Smooth muscle cell (in vitro differentiated cells): ENCODE data around the gene ZIC2. TPM values are rescaled to one million over a fixed set of nuclear protein-coding genes. Genes with fewer than 3 reads are reported as not detected.

Experiments
- DNase-seq: peaks from one replicate; lab custom pipeline; 2025; ENCODE audit not compliant: unreplicated experiment; lab: John Stamatoyannopoulos, UW
- H2AFZ ChIP-seq: fragments of 200-600 bp; sonication (generic); 2 replicates; pipeline ENCODE4 v1.6.0; 2016; ENCODE audit warnings: antibody characterized with exemption, low read depth, mild to moderate bottlenecking
- H3F3A ChIP-seq: fragments of 200-600 bp; sonication (generic); 2 replicates; pipeline ENCODE4 v1.6.0; 2017; ENCODE audit warnings: antibody characterized with exemption, low read depth
- H3K27ac ChIP-seq: fragments of 200-600 bp; sonication (generic); 2 replicates; pipeline ENCODE4 v1.5.1; 2016; ENCODE audit warnings: low read depth, mild to moderate bottlenecking
- H3K27me3 ChIP-seq: fragments of 200-600 bp; sonication (generic); 2 replicates; pipeline ENCODE4 v1.6.1; 2016; ENCODE audit warnings: low read depth, mild to moderate bottlenecking
- H3K36me3 ChIP-seq: fragments of 200-600 bp; sonication (generic); 2 replicates; pipeline ENCODE4 v1.5.1; 2016; ENCODE audit warnings: low read depth
- H3K4me1 ChIP-seq: fragments of 200-600 bp; sonication (generic); 2 replicates; pipeline ENCODE4 v1.5.1; 2016; ENCODE audit warnings: low read depth
- H3K4me2 ChIP-seq: fragments of 200-600 bp; sonication (generic); 2 replicates; pipeline ENCODE4 v1.6.0; 2016; ENCODE audit warnings: mild to moderate bottlenecking
- H3K4me3 ChIP-seq: fragments of 200-600 bp; sonication (generic); 2 replicates; pipeline ENCODE4 v1.5.1; 2016; ENCODE audit warnings: mild to moderate bottlenecking
- H3K79me2 ChIP-seq: fragments of 200-600 bp; sonication (generic); 2 replicates; pipeline ENCODE4 v1.6.0; 2016; ENCODE audit warnings: low read depth, mild to moderate bottlenecking
- H3K9ac ChIP-seq: fragments of 200-600 bp; sonication (generic); 2 replicates; pipeline ENCODE4 v1.6.0; 2016; ENCODE audit warnings: low read depth
- H3K9me3 ChIP-seq: fragments of 200-600 bp; sonication (generic); replicated peaks from 2 replicates; pipeline ENCODE4 v1.5.1; 2016; ENCODE audit warnings: low read depth
- H4K20me1 ChIP-seq: fragments of 200-600 bp; sonication (generic); 2 replicates; pipeline ENCODE4 v1.6.0; 2016; ENCODE audit warnings: low read depth
- CTCF ChIP-seq: fragments of 200-600 bp; sonication (generic); IDR thresholded peaks from 2 replicates; pipeline ENCODE4 v1.5.1; 2017; ENCODE audit warnings: borderline replicate concordance, mild to moderate bottlenecking, antibody characterized with exemption; ENCODE audit not compliant: insufficient read depth, poor library complexity, severe bottlenecking
- WGBS: methylation state at CpG from one replicate; pipeline ENCODE4 v1.1.7; 2016; ENCODE audit warnings: low lambda C conversion rate; 5-methylcytosine and 5-hydroxymethylcytosine counted together
- polyA plus RNA-seq: library from polyadenylated mRNA; unstranded; fragments of >200 nt; fragmentation: Nextera tagmentation; extraction: Ambion mirVana; gene quantifications from 2 replicates; pipeline ENCODE4 v1.2.1, GENCODE V29; 2016
- total RNA-seq: library from RNA; depleted of rRNA; stranded (reverse); fragments of >200 nt; gene quantifications from 2 replicates; pipeline ENCODE4 v1.2.3, GENCODE V29; 2014

ZIC2 gene
- total and polyA plus RNA-seq, 2 experiments from 2014 or later: not detected

- no peaks in the 10 kb centered on the region for H3K9me3 ChIP-seq
- H3K9ac ChIP-seq: no peak overlapping the region
- H3K79me2 ChIP-seq: no peaks in the 10 kb centered on the region
- no peak overlapping the region for H3K4me3 ChIP-seq
- TF ChIP-seq CTCF: no peak
- peaks cover 33% of the 10 kb centered on the region for H3K4me1 ChIP-seq
- no peak overlapping the region for H3K27ac ChIP-seq
- 76% methylated on average over 8 of the region's 8 CpGs for WGBS
- no peak overlapping the region for H3K4me2 ChIP-seq
- H3K36me3 ChIP-seq: no peaks in the 10 kb centered on the region
- peaks cover 100% of the 10 kb centered on the region for H3K27me3 ChIP-seq
- H4K20me1 ChIP-seq: no peaks in the 10 kb centered on the region
- DNase-seq: no peak
- H3F3A ChIP-seq: no peaks in the 10 kb centered on the region
- no peak overlapping the region for H2AFZ ChIP-seq
Measured at GRCh38 chr13:99961636-99962035, 19.9 kb upstream of the ZIC2 start.

- 68% methylated on average over 1 of the region's 1 CpG for WGBS
- H4K20me1 ChIP-seq: no peaks in the 10 kb centered on the region
- no peaks in the 10 kb centered on the region for H3K9me3 ChIP-seq
- no peak for DNase-seq
- H3K9ac ChIP-seq: no peak overlapping the region
- H3K79me2 ChIP-seq: no peaks in the 10 kb centered on the region
- no peaks in the 10 kb centered on the region for H3K36me3 ChIP-seq
- H3K27me3 ChIP-seq: peaks cover 100% of the 10 kb centered on the region
- H3K4me2 ChIP-seq: no peak overlapping the region
- no peak overlapping the region for H2AFZ ChIP-seq
- H3K27ac ChIP-seq: no peak overlapping the region
- H3F3A ChIP-seq: no peaks in the 10 kb centered on the region
- H3K4me3 ChIP-seq: no peak overlapping the region
- H3K4me1 ChIP-seq: peaks cover 33% of the 10 kb centered on the region
- no peak for TF ChIP-seq CTCF
Measured at GRCh38 chr13:99962242-99962641, 19.3 kb upstream of the ZIC2 start.

- H3K9me3 ChIP-seq: no peaks in the 10 kb centered on the region
- peaks cover 100% of the 10 kb centered on the region for H3K27me3 ChIP-seq
- no peaks in the 10 kb centered on the region for H4K20me1 ChIP-seq
- H3K9ac ChIP-seq: no peak overlapping the region
- no peaks in the 10 kb centered on the region for H3K79me2 ChIP-seq
- H2AFZ ChIP-seq: no peak overlapping the region
- H3K36me3 ChIP-seq: no peaks in the 10 kb centered on the region
- H3K4me1 ChIP-seq: peaks cover 32% of the 10 kb centered on the region
- 74% methylated on average over 3 of the region's 3 CpGs for WGBS
- H3F3A ChIP-seq: no peaks in the 10 kb centered on the region
- H3K27ac ChIP-seq: no peak overlapping the region
- H3K4me3 ChIP-seq: no peak overlapping the region
- no peak for DNase-seq
- no peak for TF ChIP-seq CTCF
- H3K4me2 ChIP-seq: no peak overlapping the region
Measured at GRCh38 chr13:99963816-99964339, 17.7 kb upstream of the ZIC2 start.

GRCh38 chr13:99965329-99966000 is 16.1 kb upstream of the ZIC2 start:
- 89% methylated on average over 9 of the region's 9 CpGs for WGBS
- Histone ChIP-seq H3K27me3 (peaks cover 97% of the 10 kb centered on the region), H3K27ac (no peak overlapping the region), H4K20me1 (no peaks in the 10 kb centered on the region), H3K4me3 (no peak overlapping the region), H3F3A (no peaks in the 10 kb centered on the region), H3K4me1 (peaks cover 31% of the 10 kb centered on the region), H3K4me2 (no peak overlapping the region), H3K36me3 (no peaks in the 10 kb centered on the region), H3K9ac (no peak overlapping the region), H3K79me2 (no peaks in the 10 kb centered on the region), H2AFZ (no peak overlapping the region), H3K9me3 (no peaks in the 10 kb centered on the region)
- no peak for TF ChIP-seq CTCF
- no peak for DNase-seq
